Stimulated activated CD8-positive, alpha-beta memory T cell treated with anti-CD3 and anti-CD28 coated beads, Interleukin-2, amount 100 ng/mL, for 1 hour (primary cell): ENCODE measurements around the gene NIPSNAP2.
A peak's percentile ranks its signal among the peaks of the same experiment; 100 is the strongest.
"Not testable (repeated sequence)": the region's sequence is repeated elsewhere in the genome, so short reads cannot be mapped to it uniquely, and the experiment has no call there.

Experiments used
- DNase-seq, 2 donors: peaks; one replicate each; pipeline ENCODE4 v3.0.0-alpha.2; 2020; ENCODE audit warnings: low read depth in 2 of 2

Gene NIPSNAP2

DNA sequence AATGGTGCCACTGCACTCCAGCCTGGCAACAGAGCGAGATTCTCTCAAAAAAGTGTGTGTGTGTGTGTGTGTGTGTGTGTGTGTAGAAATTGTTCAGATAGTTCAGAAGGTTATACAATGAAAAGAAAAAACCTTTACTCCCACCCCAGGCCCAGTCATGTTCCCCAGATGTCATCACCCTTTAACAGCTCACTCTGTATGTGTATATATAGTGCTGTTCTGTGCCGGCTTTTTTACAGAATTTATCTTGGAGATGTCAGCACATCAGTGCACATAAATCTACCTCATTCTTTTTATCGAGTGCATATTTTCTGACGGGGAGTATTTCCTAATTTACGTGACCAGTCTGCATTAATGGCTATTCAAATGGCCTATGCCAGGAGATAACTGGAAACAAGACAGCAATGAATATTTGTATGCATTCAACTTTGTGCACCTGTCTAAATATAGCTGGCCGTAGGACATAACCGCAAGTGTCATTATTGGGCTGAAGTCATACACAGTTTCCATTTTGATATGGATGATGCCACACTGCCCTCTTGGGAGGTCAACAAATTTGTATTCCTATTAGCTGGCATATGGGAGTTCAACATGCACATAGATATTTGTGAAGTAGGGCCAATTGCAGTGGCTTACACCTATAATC, 11.7 kb downstream of the NIPSNAP2 start:
- DNase-seq = no peak

DNA sequence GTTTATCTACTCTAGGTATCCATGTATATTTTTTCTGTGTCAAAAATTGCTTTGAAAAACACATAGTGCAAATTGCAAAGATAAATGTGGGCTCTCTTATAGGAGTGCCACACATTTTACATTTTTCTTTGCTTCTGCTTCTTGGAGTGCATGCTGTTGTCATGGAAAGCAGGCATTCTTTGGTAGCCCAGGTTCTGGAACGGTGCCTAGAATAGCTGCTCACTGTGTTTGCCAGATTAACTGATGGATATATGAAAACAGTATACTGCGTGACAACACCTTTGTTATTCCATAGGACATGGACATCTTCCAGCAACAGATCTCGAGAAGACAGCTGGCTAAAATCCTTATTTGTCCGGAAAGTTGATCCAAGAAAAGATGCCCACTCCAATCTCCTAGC, 13.4 kb downstream of the NIPSNAP2 start:
- DNase-seq = no peak

GRCh38 chr7:55980266-55980665, 15.9 kb downstream of the NIPSNAP2 start:
- no peak for DNase-seq

DNA sequence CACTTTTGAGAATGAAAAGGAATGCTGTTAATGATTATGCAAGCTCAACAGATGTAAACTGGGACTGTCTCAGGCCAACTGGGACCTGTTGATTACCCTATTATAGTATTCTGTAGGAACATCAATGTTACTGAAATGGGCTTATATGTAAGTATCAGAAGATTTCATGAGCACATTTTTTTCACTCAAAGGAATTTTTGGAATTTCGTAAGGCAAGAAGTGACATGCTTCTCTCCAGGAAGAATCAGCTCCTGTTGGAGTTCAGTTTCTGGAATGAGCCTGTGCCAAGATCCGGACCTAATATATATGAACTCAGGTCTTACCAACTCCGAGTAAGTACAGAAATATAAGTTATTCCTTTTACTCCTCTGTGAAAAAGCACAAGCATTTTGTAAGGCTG, 19.2 kb downstream of the NIPSNAP2 start:
- no peak for DNase-seq

- no peak for DNase-seq
Measured at GRCh38 chr7:55992346-55992745, 28.0 kb downstream of the NIPSNAP2 start.

- no peak for DNase-seq
Measured at GRCh38 chr7:55996856-55997500, 32.6 kb downstream of the NIPSNAP2 start.

GRCh38 chr7:56003749-56004148, 39.4 kb downstream of the NIPSNAP2 start:
- DNase-seq = no peak

- DNase-seq = no peak
Measured at GRCh38 chr7:56007167-56007652, 42.8 kb downstream of the NIPSNAP2 start.

DNA sequence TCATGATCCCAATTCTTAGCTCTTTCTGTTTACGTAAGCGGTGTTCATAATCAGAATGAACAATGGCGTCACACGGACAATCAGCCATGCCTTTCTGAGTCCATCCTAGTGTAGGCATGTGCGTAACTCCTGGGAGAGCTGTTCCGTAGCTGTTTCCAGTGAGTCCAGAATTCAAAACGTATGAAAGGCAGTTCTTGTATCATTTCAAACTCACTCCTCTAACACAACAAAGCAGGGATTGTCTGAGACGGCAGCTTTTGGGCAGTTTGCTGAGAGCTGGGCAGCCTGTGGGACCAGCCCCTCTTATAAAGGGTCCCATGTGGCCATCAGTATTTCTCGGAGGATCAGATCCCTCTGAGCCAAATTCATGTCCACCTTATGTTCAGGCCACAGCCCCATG, 43.5 kb downstream of the NIPSNAP2 start:
- DNase-seq = no peak

DNA sequence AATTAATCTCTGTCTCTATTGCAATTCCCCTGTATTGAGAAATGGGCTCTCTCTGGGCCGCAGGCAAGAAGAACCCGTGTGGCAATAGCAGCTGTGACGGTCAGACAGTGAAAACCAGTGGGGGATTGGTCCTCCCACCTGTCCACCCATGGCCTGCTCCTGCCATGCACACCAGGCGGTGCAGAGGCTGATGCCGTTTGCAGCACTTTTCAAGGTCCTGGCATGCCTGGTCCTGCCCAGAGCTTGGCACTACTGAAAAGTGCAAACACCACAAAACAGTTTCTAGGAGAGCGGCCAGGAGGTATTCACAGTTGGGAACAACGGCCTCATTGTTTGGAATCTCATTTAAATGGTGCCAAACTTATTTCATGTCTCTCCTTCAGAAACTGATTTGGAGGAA, 45.3 kb downstream of the NIPSNAP2 start:
- no peak for DNase-seq

- DNase-seq = not testable (repeated sequence)
Measured at GRCh38 chr7:56017015-56017414, 52.6 kb downstream of the NIPSNAP2 start.

DNA sequence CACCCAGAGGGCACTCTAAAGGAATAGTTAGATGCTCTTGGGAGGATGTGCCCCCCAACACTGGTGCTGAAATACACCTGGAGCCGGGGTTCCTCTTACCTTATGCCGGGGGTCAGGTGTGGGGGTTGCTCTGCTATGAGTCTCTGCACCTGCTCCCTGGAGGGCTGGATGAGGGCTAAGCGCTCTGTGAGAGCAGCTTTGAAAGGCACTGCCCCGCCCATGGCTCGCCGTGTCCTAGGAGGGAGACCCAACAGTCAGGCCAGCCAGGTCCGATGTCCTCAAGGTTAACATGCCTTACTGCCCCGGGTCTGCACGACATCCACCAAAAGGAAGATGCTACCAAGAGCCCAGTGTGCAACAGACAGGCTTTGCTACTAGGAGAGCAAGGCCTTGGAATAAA, 55.1 kb downstream of the NIPSNAP2 start:
- DNase-seq = no peak

- no peak for DNase-seq
Measured at GRCh38 chr7:56023500-56023899, 59.1 kb downstream of the NIPSNAP2 start.

DNA sequence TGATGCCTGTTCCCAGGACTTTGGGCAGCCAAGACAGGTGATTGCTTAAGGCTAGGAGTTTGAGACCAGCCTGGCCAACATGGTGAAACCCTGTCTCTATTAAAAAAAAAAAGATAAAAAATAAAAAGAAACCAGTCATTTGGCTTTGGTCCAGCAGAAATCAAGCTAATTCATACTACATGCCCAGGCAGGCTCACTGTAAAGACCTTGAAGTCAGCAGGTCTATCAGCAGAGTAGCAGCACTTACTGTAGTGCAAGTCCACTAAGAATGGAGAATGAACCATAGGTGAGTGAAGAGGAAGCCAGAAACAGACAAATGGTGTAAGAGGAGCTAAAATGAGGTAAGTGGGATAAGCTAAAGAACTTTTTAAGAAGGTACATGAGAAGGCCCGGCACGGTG, 62.2 kb downstream of the NIPSNAP2 start:
- DNase-seq = no peak

DNA sequence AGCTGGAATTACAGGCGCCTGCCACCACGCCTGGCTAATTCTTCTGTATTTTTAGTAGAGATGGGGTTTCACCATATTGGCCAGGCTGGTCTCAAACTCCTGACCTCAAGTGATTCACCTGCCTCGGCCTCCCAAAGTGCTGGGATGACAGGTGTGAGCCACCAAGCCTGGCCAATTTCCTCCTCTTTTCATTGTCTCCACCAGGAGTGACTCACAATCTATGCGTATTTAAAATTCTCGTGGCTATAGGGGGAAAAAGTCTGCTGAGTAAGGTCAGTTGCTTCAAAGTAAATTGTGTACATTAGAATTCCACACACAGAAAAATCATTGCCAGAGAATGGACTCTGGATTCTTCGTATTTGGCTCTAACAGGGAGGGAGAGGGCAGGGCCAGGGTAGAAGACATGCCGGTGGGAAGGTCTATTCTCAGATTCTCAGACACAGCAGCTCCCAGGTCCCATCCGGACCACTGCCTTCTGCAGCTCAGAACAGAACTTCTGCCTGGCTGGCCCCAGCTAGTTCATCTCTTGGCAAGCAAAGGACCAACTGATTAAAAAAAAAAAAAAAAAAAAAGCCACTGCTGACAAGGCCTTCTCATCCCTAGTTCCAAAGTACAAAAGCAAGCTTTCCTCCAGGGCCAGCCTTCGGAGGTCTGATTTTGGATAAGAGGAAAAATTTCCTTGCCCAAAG, 64.7 kb downstream of the NIPSNAP2 start:
- no peak for DNase-seq

- no peak for DNase-seq
Measured at GRCh38 chr7:56030340-56030739, 66.0 kb downstream of the NIPSNAP2 start.

- not testable (repeated sequence) for DNase-seq
Measured at GRCh38 chr7:56031556-56031955, 67.2 kb downstream of the NIPSNAP2 start.

- not testable (repeated sequence) for DNase-seq
Measured at GRCh38 chr7:56032578-56032977, 68.2 kb downstream of the NIPSNAP2 start.

GRCh38 chr7:56033671-56034432, 69.5 kb downstream of the NIPSNAP2 start:
- DNase-seq = peak; percentile 33 to 45

GRCh38 chr7:56040730-56041129, 76.3 kb downstream of the NIPSNAP2 start:
- no peak for DNase-seq

DNA sequence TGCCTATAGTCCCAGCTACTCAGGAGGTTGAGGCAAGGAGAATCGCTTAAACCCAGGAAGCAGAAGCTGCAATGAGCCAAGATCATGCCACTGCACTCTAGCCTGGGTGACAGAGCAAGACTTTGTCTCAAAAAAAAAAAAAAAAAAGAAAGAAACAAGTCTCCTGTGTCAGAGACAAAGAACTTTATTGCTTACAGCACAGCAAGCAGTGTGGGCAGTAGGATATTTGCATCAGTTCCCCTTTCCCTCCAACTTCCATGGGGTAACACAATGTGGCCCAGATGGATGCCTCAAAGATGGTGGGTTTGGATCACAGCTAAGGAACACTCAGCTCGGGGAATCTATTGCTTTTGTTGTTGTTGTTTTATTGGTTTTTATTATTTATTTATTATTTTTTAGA, 81.4 kb downstream of the NIPSNAP2 start:
- not testable (repeated sequence) for DNase-seq
